HCT116 (cell line): Measurements from ENCODE around the gene NFIC. TPM values are rescaled to one million over a fixed set of nuclear protein-coding genes. Genes with fewer than 3 reads are reported as not detected.

Experiments used
- ATAC-seq: fragments of 200-7000 bp; cut with Tn5 transposase; 2 replicates; pipeline ENCODE4 v1.9.1; 2020; ENCODE audit warnings: mild to moderate bottlenecking, moderate library complexity
- BruUV-seq: library from RNA; stranded (reverse); fragments of 400-500 nt; replicated peaks from 2 replicates; lab custom pipeline; 2021; lab: Mats Ljungman, UMichigan
- CTCF ChIA-PET: fragments of 300-600 bp; sonication (Branson Sonifier 250); formaldehyde crosslinking; loops from one replicate; lab custom pipeline; 2021; ENCODE audit warnings: antibody characterized with exemption; lab: Charles Lee
- POLR2A ChIA-PET: fragments of 300-600, 350-600 bp; sonication (Branson Sonifier 250); formaldehyde crosslinking; loops from one replicate; lab custom pipeline; 2021; ENCODE audit warnings: antibody characterized with exemption; lab: Charles Lee
- RAD21 ChIA-PET, 2 experiments: fragments of 300-600 bp; sonication (Branson Sonifier 250); formaldehyde crosslinking; loops; one replicate each; lab custom pipeline; 2023; ENCODE audit warnings: low total read pairs in 2 of 2; ENCODE audit not compliant: uncharacterized antibody in 2 of 2, unreplicated experiment in 2 of 2, low non-redundant PET in 1 of 2; lab: Charles Lee
- DNase-seq: peaks from one replicate; pipeline ENCODE4 v3.0.0-alpha.2; 2010; ENCODE audit warnings: low read depth, low spot score
- H2AFZ ChIP-seq: fragments of 200-600 bp; shearing (Covaris generic), sonication (generic); 2 replicates; pipeline ENCODE4 v1.6.1; 2017; ENCODE audit warnings: low read depth, mixed run types, mixed read lengths, antibody characterized with exemption, low read length; ENCODE audit not compliant: poor library complexity, severe bottlenecking
- H3K27ac ChIP-seq: 2 replicates; pipeline ENCODE4 v1.5.1; 2012; ENCODE audit warnings: low read depth, low read length
- H3K27me3 ChIP-seq: fragments of 200-600 bp; sonication (generic); 2 replicates; pipeline ENCODE4 v1.6.1; 2016; ENCODE audit warnings: mixed run types, low read length, mixed read lengths; ENCODE audit not compliant: insufficient read depth
- H3K36me3 ChIP-seq, 2 experiments: fragments of 200-500 bp in 1 of 2; fragments of 200-600 bp in 1 of 2; sonication (Bioruptor generic) in 1 of 2; sonication (generic) in 1 of 2; 2 replicates each; pipeline versions ENCODE4 v1.5.1 to v1.6.1; 2014 to 2016; ENCODE audit warnings: low read length in 2 of 2, inconsistent platforms in 1 of 2, mixed read lengths in 1 of 2, mixed run types in 1 of 2; ENCODE audit not compliant: insufficient read depth in 2 of 2, control insufficient read depth in 1 of 2
- H3K4me1 ChIP-seq, 2 experiments: fragments of 200-600 bp in 1 of 2; sonication (generic) in 1 of 2; 2 replicates each; pipeline versions ENCODE4 v1.5.1 to v1.6.1; 2012 to 2017; ENCODE audit warnings: low read length in 2 of 2, inconsistent platforms in 1 of 2, mild to moderate bottlenecking in 1 of 2, mixed read lengths in 1 of 2, mixed run types in 1 of 2, moderate library complexity in 1 of 2; ENCODE audit not compliant: insufficient read depth in 2 of 2, control insufficient read depth in 1 of 2
- H3K4me2 ChIP-seq: fragments of 200-600 bp; sonication (generic); 2 replicates; pipeline ENCODE4 v1.6.1; 2017; ENCODE audit warnings: mixed run types, low read length, mixed read lengths
- H3K4me3 ChIP-seq, 2 experiments: fragments of 200-600 bp in 1 of 2; sonication (generic) in 1 of 2; replicated peaks in 1 of 2; 2 replicates each; pipeline ENCODE4 v1.5.1; 2011 to 2016; ENCODE audit warnings: low read length in 2 of 2, control low read depth in 1 of 2, low read depth in 1 of 2, mild to moderate bottlenecking in 1 of 2, mixed read lengths in 1 of 2, mixed run types in 1 of 2
- H3K79me2 ChIP-seq: fragments of 200-600 bp; sonication (generic); 2 replicates; pipeline ENCODE4 v1.6.1; 2017; ENCODE audit warnings: mild to moderate bottlenecking, mixed run types, low read length, moderate library complexity, mixed read lengths; ENCODE audit not compliant: insufficient read depth
- H3K9ac ChIP-seq: fragments of 200-600 bp; sonication (generic); 2 replicates; pipeline ENCODE4 v1.6.1; 2016; ENCODE audit warnings: low read length, mixed read lengths
- H3K9me2 ChIP-seq: fragments of 200-600 bp; sonication (generic), shearing (Covaris generic); 2 replicates; pipeline ENCODE4 v1.6.1; 2017; ENCODE audit warnings: mixed run types, mild to moderate bottlenecking, moderate library complexity; ENCODE audit not compliant: insufficient read depth
- H3K9me3 ChIP-seq, 2 experiments: fragments of 200-500 bp in 1 of 2; fragments of 200-600 bp in 1 of 2; sonication (Bioruptor generic) in 1 of 2; sonication (generic) in 1 of 2; 2 replicates each; pipeline ENCODE4 v1.6.1; 2014 to 2017; ENCODE audit warnings: low read length in 2 of 2, mixed read lengths in 2 of 2, inconsistent platforms in 1 of 2, low read depth in 1 of 2, mild to moderate bottlenecking in 1 of 2, mixed run types in 1 of 2, moderate library complexity in 1 of 2; ENCODE audit not compliant: control insufficient read depth in 1 of 2, insufficient read depth in 1 of 2
- H4K20me1 ChIP-seq: fragments of 200-600 bp; sonication (generic), shearing (Covaris generic); 2 replicates; pipeline ENCODE4 v1.6.1; 2017; ENCODE audit warnings: mixed run types, mild to moderate bottlenecking, moderate library complexity; ENCODE audit not compliant: insufficient read depth
- CBX3 ChIP-seq: IDR thresholded peaks from 2 replicates; pipeline ENCODE4 v1.6.1; 2012; ENCODE audit warnings: low read depth
- EGR1 ChIP-seq: IDR thresholded peaks from 2 replicates; pipeline ENCODE4 v1.6.1; 2012; ENCODE audit warnings: low read depth
- ELF1 ChIP-seq: IDR thresholded peaks from 2 replicates; pipeline ENCODE4 v1.6.1; 2012; ENCODE audit warnings: low read depth, borderline replicate concordance
- EZH2 ChIP-seq: fragments of 200-600 bp; sonication (generic); IDR thresholded peaks from 2 replicates; pipeline ENCODE4 v1.6.1; 2017; ENCODE audit warnings: antibody characterized with exemption, mixed run types
- EZH2phosphoT487 ChIP-seq: fragments of 200-600 bp; IDR thresholded peaks from 2 replicates; pipeline ENCODE4 v1.6.1; 2018; ENCODE audit warnings: antibody characterized with exemption, borderline replicate concordance
- FOSL1 ChIP-seq: IDR thresholded peaks from 2 replicates; pipeline ENCODE4 v1.6.1; 2012; ENCODE audit warnings: low read depth
- JUND ChIP-seq: IDR thresholded peaks from 2 replicates; pipeline ENCODE4 v1.6.1; 2012
- POLR2AphosphoS5 ChIP-seq: IDR thresholded peaks from 2 replicates; pipeline ENCODE4 v1.6.1; 2011; ENCODE audit warnings: mild to moderate bottlenecking, low read depth, low read length, moderate library complexity
- RAD21 ChIP-seq: IDR thresholded peaks from 2 replicates; pipeline ENCODE4 v1.6.1; 2012; ENCODE audit warnings: low read depth, mild to moderate bottlenecking
- SIN3A ChIP-seq: IDR thresholded peaks from 2 replicates; pipeline ENCODE4 v1.6.1; 2012; ENCODE audit warnings: low read depth
- TCF7L2 ChIP-seq: IDR thresholded peaks from 2 replicates; pipeline ENCODE4 v1.7.0; 2011; ENCODE audit warnings: borderline replicate concordance, inconsistent platforms; ENCODE audit not compliant: insufficient read depth, insufficient read length; ENCODE audit errors: extremely low read depth
- ZBTB33 ChIP-seq: IDR thresholded peaks from 2 replicates; pipeline ENCODE4 v1.6.1; 2011; ENCODE audit warnings: mild to moderate bottlenecking, low read length, moderate library complexity; ENCODE audit not compliant: insufficient replicate concordance; ENCODE audit errors: extremely low read depth
- ZFX ChIP-seq: fragments of 450-650 bp; IDR thresholded peaks from 2 replicates; pipeline ENCODE4 v1.6.1; 2017
- intact Hi-C: fragments of 100-400 bp; cut with micrococcal nuclease; formaldehyde crosslinking; loops from 2 replicates; pipeline ENCODE4 v1.10.0; 2022
- total RNA-seq: library from RNA; stranded (reverse); gene quantifications from one replicate; pipeline ENCODE4 v1.2.1, GENCODE V29; 2021; ENCODE audit not compliant: unreplicated experiment
- TF ChIP-seq, protein P1 (sequence below): IDR thresholded peaks from 2 replicates; pipeline ENCODE4 v1.6.1; 2012; ENCODE audit warnings: low read depth
- TF ChIP-seq, protein P2 (sequence below), 3 experiments: fragments of 200-600 bp in 1 of 3; sonication (generic) in 1 of 3; IDR thresholded peaks in 2 of 3; conservative IDR thresholded peaks in 1 of 3; 2 replicates each; pipeline ENCODE4 v1.5.1; 2012 to 2017; ENCODE audit warnings: low read depth in 2 of 3, low read length in 2 of 3, antibody characterized with exemption in 1 of 3, borderline replicate concordance in 1 of 3, control low read depth in 1 of 3, mild to moderate bottlenecking in 1 of 3, mixed read lengths in 1 of 3, mixed run types in 1 of 3, moderate library complexity in 1 of 3; ENCODE audit not compliant: insufficient read depth in 1 of 3

Gene NFIC
- total RNA-seq, 1 experiment from 2014 or later: 116 TPM

DNA sequence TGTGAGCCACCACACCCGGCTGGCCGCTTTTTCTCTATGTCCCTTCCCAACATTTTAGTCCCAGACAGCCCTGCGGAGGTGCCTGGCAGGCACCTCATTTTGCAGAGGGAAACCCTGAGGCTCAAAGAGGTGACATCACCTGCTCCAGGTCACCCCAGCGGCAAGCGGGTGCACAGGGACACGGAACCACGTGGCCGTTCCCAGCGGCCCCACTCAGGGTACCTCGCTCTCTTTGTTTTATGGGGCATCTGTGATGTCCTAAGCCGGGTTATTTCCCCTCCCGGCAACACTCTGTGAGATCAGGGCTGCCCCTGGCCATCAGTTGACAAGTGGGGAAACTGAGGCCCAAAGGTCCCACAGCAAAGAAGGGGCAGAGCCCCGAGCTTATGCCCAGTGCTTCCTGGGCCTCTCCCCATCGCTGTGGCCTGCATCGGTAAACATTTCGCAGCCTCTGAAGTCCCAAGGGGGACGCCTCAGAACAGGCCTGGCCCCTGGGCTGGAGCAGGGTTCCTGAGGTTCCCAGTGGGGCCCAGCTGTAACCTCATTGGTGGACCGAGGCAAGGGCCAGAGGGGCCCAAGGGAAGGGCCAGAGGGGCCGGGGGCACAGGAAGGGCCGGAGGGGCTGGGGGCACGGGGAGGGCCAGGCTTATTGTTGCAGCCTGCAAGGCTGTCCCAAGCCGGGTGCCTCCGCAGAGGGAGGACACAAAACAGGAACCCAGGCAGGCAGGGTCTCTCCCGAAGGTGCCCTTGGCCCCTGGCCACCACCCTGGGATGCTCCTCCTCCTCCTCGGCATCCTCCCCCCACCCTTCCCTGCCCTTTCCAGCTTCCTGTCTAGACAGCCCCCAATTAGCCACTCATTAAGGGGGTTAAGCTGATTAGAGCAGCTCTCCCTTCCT is 75.0 kb downstream of the NFIC start:
- POLR2A ChIA-PET: no interaction called here
- Histone ChIP-seq H2AFZ (no peak overlapping the region), H3K79me2 (peaks cover 56% of the 10 kb centered on the region), H3K27me3 (no peaks in the 10 kb centered on the region), H3K4me2 (no peak overlapping the region), H3K36me3 (peaks cover 13 to 41% of the 10 kb centered on the region in 2 experiments; a peak in 3 of 4 replicates), H3K4me3 (no peak overlapping the region), H3K9me3 (no peaks in the 10 kb centered on the region), H3K9me2 (no peaks in the 10 kb centered on the region), H3K4me1 (peaks cover 0 to 4% of the 10 kb centered on the region in 2 experiments; a peak in 1 of 4 replicates), H3K27ac (no peak overlapping the region), H3K9ac (no peak overlapping the region), H4K20me1 (no peaks in the 10 kb centered on the region)
- TF ChIP-seq TCF7L2 (no peak), CBX3 (no peak), EZH2 (no peak), POLR2AphosphoS5 (no peak), ZBTB33 (no peak), EGR1 (no peak), FOSL1 (no peak), JUND (no peak), ZFX (no peak), EZH2phosphoT487 (no peak), ELF1 (no peak), SIN3A (no peak), RAD21 (no peak)
- TF ChIP-seq, protein P1, sequence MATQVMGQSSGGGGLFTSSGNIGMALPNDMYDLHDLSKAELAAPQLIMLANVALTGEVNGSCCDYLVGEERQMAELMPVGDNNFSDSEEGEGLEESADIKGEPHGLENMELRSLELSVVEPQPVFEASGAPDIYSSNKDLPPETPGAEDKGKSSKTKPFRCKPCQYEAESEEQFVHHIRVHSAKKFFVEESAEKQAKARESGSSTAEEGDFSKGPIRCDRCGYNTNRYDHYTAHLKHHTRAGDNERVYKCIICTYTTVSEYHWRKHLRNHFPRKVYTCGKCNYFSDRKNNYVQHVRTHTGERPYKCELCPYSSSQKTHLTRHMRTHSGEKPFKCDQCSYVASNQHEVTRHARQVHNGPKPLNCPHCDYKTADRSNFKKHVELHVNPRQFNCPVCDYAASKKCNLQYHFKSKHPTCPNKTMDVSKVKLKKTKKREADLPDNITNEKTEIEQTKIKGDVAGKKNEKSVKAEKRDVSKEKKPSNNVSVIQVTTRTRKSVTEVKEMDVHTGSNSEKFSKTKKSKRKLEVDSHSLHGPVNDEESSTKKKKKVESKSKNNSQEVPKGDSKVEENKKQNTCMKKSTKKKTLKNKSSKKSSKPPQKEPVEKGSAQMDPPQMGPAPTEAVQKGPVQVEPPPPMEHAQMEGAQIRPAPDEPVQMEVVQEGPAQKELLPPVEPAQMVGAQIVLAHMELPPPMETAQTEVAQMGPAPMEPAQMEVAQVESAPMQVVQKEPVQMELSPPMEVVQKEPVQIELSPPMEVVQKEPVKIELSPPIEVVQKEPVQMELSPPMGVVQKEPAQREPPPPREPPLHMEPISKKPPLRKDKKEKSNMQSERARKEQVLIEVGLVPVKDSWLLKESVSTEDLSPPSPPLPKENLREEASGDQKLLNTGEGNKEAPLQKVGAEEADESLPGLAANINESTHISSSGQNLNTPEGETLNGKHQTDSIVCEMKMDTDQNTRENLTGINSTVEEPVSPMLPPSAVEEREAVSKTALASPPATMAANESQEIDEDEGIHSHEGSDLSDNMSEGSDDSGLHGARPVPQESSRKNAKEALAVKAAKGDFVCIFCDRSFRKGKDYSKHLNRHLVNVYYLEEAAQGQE: no peak
- TF ChIP-seq, protein P2, sequence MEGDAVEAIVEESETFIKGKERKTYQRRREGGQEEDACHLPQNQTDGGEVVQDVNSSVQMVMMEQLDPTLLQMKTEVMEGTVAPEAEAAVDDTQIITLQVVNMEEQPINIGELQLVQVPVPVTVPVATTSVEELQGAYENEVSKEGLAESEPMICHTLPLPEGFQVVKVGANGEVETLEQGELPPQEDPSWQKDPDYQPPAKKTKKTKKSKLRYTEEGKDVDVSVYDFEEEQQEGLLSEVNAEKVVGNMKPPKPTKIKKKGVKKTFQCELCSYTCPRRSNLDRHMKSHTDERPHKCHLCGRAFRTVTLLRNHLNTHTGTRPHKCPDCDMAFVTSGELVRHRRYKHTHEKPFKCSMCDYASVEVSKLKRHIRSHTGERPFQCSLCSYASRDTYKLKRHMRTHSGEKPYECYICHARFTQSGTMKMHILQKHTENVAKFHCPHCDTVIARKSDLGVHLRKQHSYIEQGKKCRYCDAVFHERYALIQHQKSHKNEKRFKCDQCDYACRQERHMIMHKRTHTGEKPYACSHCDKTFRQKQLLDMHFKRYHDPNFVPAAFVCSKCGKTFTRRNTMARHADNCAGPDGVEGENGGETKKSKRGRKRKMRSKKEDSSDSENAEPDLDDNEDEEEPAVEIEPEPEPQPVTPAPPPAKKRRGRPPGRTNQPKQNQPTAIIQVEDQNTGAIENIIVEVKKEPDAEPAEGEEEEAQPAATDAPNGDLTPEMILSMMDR (IDR thresholded peaks at IDR 0.05 in 2 of 3, conservative IDR thresholded peaks at IDR 0.05 in 1 of 3; ENCODE audit: borderline replicate concordance in 1 of 3, insufficient read depth in 1 of 3, low read depth in 2 of 3, low read length in 2 of 3): no peak
- DNase-seq: no peak
- intact Hi-C loops: no loop called here
- CTCF ChIA-PET: no interaction called here
- no peak for ATAC-seq
- RAD21 ChIA-PET: interaction anchor here in 1 of 2 experiments (0.6 kb wide), 1 partner anchor 137 kb away, joined by 5 read pairs; no protein-coding TSS in a partner anchor
- BruUV-seq: no TSS peak
